Peyer's patch (tissue), 4 donors: Measurements from ENCODE around the gene MAST1. TPM values are rescaled to one million over a fixed set of nuclear protein-coding genes. Genes with fewer than 3 reads are reported as not detected.
"Not testable (repeated sequence)": the region's sequence is repeated elsewhere in the genome, so short reads cannot be mapped to it uniquely, and the experiment has no call there.

Experiments used
- DNase-seq, 3 donors: peaks; one replicate each; pipeline ENCODE4 v3.0.0-alpha.2; 2017 to 2019
- H3K27ac ChIP-seq, 4 donors: fragments of 200-600 bp; sonication (generic); one replicate each; pipeline ENCODE4 v1.5.1; 2016 to 2019
- H3K27me3 ChIP-seq, 2 donors: fragments of 200-600 bp; sonication (generic); one replicate each; pipeline ENCODE4 v1.5.1; 2019
- H3K36me3 ChIP-seq, 3 donors: fragments of 200-600 bp; sonication (generic); one replicate each; pipeline ENCODE4 v1.5.1; 2016 to 2019
- H3K4me1 ChIP-seq, 4 donors: fragments of 200-600 bp; sonication (generic); one replicate each; pipeline ENCODE4 v1.5.1; 2016 to 2019
- H3K4me3 ChIP-seq, 4 donors: fragments of 200-600 bp; sonication (generic); 1 replicate in 3 of 4; 2 replicates in 1 of 4; pipeline ENCODE4 v1.5.1; 2016 to 2019; ENCODE audit warnings: mild to moderate bottlenecking in 1 of 4
- H3K9me3 ChIP-seq, 4 donors: fragments of 200-600 bp; sonication (generic); one replicate each; pipeline ENCODE4 v1.5.1; 2016 to 2019; ENCODE audit warnings: mild to moderate bottlenecking in 1 of 4
- POLR2A ChIP-seq, 2 donors: fragments of 450-650 bp; IDR thresholded peaks; one replicate each; pipeline ENCODE4 v1.5.1; 2017; ENCODE audit warnings: antibody characterized with exemption in 2 of 2, mild to moderate bottlenecking in 2 of 2, moderate library complexity in 2 of 2
- total RNA-seq, 4 donors: library from RNA; depleted of rRNA; stranded (reverse); fragments of >200 nt; gene quantifications; one replicate each; pipeline ENCODE4 v1.1.0, GENCODE V29; 2016
- TF ChIP-seq, protein P1 (sequence below), 6 experiments: fragments of 450-650 bp in 4 of 6; fragments of 200-600 bp in 2 of 6; sonication (generic) in 1 of 6; IDR thresholded peaks; one replicate each; pipeline ENCODE4 v1.5.1; 2017 to 2019; ENCODE audit warnings: antibody characterized with exemption in 6 of 6, mild to moderate bottlenecking in 3 of 6, moderate library complexity in 1 of 6

The MAST1 gene
- total RNA-seq, 4 donors from 2014 or later, result 0.27 TPM; not detected in 3

DNA sequence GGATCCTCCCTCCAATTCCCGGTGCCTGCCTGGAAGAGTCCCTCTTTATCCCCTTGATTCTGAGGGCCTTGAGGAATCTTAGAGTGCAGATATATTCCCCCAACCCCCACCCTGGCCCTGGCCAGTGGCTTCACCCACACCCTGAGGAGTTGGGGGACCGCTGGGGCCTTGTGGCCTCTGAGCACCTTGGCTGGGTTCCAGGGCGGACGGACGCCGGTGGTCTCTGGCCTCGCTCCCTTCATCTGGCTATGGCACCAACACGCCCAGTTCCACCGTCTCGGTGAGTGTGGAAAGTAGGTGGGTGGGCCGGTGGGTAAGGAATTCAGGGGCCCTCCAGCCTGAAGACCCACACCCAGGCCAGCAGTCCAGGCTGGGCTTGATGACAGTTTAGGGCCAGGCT is 5.0 kb downstream of the MAST1 start:
- Histone ChIP-seq H3K9me3 (no peaks in the 10 kb centered on the region), H3K36me3 (no peaks in the 10 kb centered on the region), H3K4me3 (no peak overlapping the region), H3K27me3 (peaks cover 0 to 26% of the 10 kb centered on the region in 2 donors), H3K27ac (no peak overlapping the region), H3K4me1 (peaks cover 0 to 24% (median 14%) of the 10 kb centered on the region in 4 donors)
- TF ChIP-seq POLR2A (IDR thresholded peaks at IDR 0.05), result no peak
- TF ChIP-seq, protein P1, sequence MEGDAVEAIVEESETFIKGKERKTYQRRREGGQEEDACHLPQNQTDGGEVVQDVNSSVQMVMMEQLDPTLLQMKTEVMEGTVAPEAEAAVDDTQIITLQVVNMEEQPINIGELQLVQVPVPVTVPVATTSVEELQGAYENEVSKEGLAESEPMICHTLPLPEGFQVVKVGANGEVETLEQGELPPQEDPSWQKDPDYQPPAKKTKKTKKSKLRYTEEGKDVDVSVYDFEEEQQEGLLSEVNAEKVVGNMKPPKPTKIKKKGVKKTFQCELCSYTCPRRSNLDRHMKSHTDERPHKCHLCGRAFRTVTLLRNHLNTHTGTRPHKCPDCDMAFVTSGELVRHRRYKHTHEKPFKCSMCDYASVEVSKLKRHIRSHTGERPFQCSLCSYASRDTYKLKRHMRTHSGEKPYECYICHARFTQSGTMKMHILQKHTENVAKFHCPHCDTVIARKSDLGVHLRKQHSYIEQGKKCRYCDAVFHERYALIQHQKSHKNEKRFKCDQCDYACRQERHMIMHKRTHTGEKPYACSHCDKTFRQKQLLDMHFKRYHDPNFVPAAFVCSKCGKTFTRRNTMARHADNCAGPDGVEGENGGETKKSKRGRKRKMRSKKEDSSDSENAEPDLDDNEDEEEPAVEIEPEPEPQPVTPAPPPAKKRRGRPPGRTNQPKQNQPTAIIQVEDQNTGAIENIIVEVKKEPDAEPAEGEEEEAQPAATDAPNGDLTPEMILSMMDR (IDR thresholded peaks at IDR 0.05), result no peak
- DNase-seq, result no peak

DNA sequence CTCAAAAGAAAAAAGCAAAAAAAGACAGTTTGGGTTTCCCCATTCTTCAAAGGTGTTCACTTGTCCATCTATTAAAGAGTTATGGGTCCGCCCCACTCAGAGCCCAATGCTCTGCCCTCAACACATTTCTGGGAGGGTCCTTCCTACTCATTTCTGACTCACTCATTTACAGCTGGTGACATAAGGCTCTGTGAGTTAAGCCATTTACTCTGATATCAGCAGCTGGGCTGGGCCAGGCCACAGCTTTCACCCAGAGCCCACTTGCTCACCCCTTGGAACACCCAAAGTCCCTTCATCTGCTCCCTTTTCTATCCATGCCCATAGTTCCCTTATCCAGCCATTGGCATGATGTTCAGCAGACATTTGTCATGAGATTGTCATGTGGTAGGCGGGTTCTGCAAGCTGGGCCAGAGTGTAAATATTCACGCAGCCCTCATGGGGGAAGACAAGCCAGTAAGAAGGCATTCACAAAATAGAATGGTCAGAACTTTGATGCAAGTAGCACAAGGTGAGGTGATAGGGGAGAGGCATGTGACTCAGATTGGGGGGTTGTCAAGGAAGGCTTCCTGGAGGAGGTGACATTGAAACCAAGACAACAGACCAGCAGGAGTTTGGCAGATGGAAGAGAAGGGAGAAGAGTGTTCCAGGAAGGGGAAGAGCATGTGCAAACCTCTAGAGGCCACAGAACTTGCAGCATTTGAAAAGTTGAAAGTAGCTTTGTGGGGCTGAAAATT is 5.9 kb downstream of the MAST1 start:
- Histone ChIP-seq H3K36me3 (no peaks in the 10 kb centered on the region), H3K4me3 (no peak overlapping the region), H3K27ac (no peak overlapping the region), H3K4me1 (peaks cover 0 to 17% (median 6%) of the 10 kb centered on the region in 4 donors), H3K27me3 (peaks cover 0 to 18% of the 10 kb centered on the region in 2 donors), H3K9me3 (no peaks in the 10 kb centered on the region)
- TF ChIP-seq POLR2A (IDR thresholded peaks at IDR 0.05), result no peak
- TF ChIP-seq, protein P1 (IDR thresholded peaks at IDR 0.05), result no peak
- DNase-seq, result no peak

GRCh38 chr19:12846613-12847012 is 8.3 kb downstream of the MAST1 start:
- H3K4me1 ChIP-seq, DNase-seq, H3K36me3 ChIP-seq, H3K9me3 ChIP-seq, H3K27me3 ChIP-seq, H3K27ac ChIP-seq, H3K4me3 ChIP-seq: not testable (repeated sequence)

GRCh38 chr19:12847159-12848139 is 9.1 kb downstream of the MAST1 start:
- H3K36me3 ChIP-seq, result no peaks in the 10 kb centered on the region
- H3K27me3 ChIP-seq, result no peaks in the 10 kb centered on the region
- peak overlapping the region in 3 of 4 donors; percentile 10 to 37 (median 34) for H3K4me3 ChIP-seq
- H3K4me1 ChIP-seq, result peaks cover 0 to 10% (median 4%) of the 10 kb centered on the region in 4 donors
- H3K27ac ChIP-seq, result no peak overlapping the region
- TF ChIP-seq, protein P1 (IDR thresholded peaks at IDR 0.05), result peak; percentile 96 to 99 (median 99)
- no peak for TF ChIP-seq POLR2A (IDR thresholded peaks at IDR 0.05)
- H3K9me3 ChIP-seq, result no peaks in the 10 kb centered on the region
- DNase-seq, result peak; percentile 79 to 93 (median 90)

GRCh38 chr19:12856653-12857052 is 18.3 kb downstream of the MAST1 start:
- Histone ChIP-seq H3K9me3 (no peaks in the 10 kb centered on the region), H3K36me3 (no peaks in the 10 kb centered on the region), H3K27ac (no peak overlapping the region), H3K4me3 (no peak overlapping the region), H3K4me1 (no peaks in the 10 kb centered on the region), H3K27me3 (no peaks in the 10 kb centered on the region)
- no peak for DNase-seq
- TF ChIP-seq POLR2A (IDR thresholded peaks at IDR 0.05), result no peak
- TF ChIP-seq, protein P1 (IDR thresholded peaks at IDR 0.05), result no peak
